SK-N-SH treated with all-trans-retinoic acid at 6 μM for 48 hours (cell line): ENCODE measurements around the gene IRAK1BP1.

Source experiments
- ARNTL ChIP-seq: fragments of 450-650 bp; formaldehyde crosslinking; IDR thresholded peaks from 2 replicates; pipeline ENCODE4 v1.5.0; 2020; ENCODE audit warnings: low read depth, mild to moderate bottlenecking, moderate library complexity, borderline replicate concordance
- GLIS3 ChIP-seq: fragments of 250-450 bp; sonication (Bioruptor Pico); IDR thresholded peaks from 2 replicates; pipeline ENCODE4 v1.5.0; 2020; ENCODE audit warnings: mild to moderate bottlenecking, moderate library complexity
- PATZ1 ChIP-seq: fragments of 250-450 bp; sonication (Bioruptor Pico); IDR thresholded peaks from 2 replicates; pipeline ENCODE4 v1.8.0; 2020; ENCODE audit warnings: mild to moderate bottlenecking, moderate library complexity, borderline replicate concordance
- POU6F1 ChIP-seq: fragments of 250-450 bp; sonication (Bioruptor Pico); IDR thresholded peaks from 2 replicates; pipeline ENCODE4 v1.8.0; 2021; ENCODE audit warnings: low read depth, mild to moderate bottlenecking, moderate library complexity, borderline replicate concordance
- RARB ChIP-seq: fragments of 250-450 bp; sonication (Bioruptor Pico); IDR thresholded peaks from 2 replicates; pipeline ENCODE4 v1.8.0; 2021; ENCODE audit warnings: mild to moderate bottlenecking, moderate library complexity
- TOX ChIP-seq: fragments of 250-450 bp; sonication (Bioruptor Pico); IDR thresholded peaks from 2 replicates; pipeline ENCODE4 v1.8.0; 2021; ENCODE audit warnings: mild to moderate bottlenecking, moderate library complexity, borderline replicate concordance
- TSHZ2 ChIP-seq: fragments of 250-450 bp; sonication (Bioruptor Pico); IDR thresholded peaks from 2 replicates; pipeline ENCODE4 v1.5.0; 2020; ENCODE audit warnings: mild to moderate bottlenecking, moderate library complexity
- ZFP3 ChIP-seq: fragments of 250-450 bp; sonication (Bioruptor Pico); IDR thresholded peaks from 2 replicates; pipeline ENCODE4 v1.5.0; 2020; ENCODE audit warnings: mild to moderate bottlenecking, moderate library complexity

GRCh38 chr6:78829407-78829806 lies 37.9 kb upstream of the IRAK1BP1 start:
- no peak for TF ChIP-seq ZFP3 (CRISPR knock-in tag)
- no peak for TF ChIP-seq TOX
- no peak for TF ChIP-seq GLIS3 (CRISPR knock-in tag)
- TF ChIP-seq TSHZ2 (CRISPR knock-in tag): no peak
- no peak for TF ChIP-seq PATZ1 (CRISPR knock-in tag)
- no peak for TF ChIP-seq RARB (CRISPR knock-in tag)
- no peak for TF ChIP-seq POU6F1
- TF ChIP-seq ARNTL: no peak
